DND-41 (cell line): Measurements from ENCODE around the gene PRKAR2B.

Source experiments
- EZH2 ChIP-seq: IDR thresholded peaks from 3 replicates; pipeline ENCODE4 v1.6.1; 2012; ENCODE audit warnings: borderline replicate concordance, low read depth, mild to moderate bottlenecking, moderate library complexity, low read length, inconsistent platforms; ENCODE audit not compliant: severe bottlenecking
- TF ChIP-seq, protein P1 (sequence below): IDR thresholded peaks from 2 replicates; pipeline ENCODE4 v1.5.1; 2012; ENCODE audit warnings: borderline replicate concordance, low read length, moderate library complexity, mild to moderate bottlenecking; ENCODE audit not compliant: poor library complexity, severe bottlenecking; ENCODE audit errors: extremely low read depth

DNA sequence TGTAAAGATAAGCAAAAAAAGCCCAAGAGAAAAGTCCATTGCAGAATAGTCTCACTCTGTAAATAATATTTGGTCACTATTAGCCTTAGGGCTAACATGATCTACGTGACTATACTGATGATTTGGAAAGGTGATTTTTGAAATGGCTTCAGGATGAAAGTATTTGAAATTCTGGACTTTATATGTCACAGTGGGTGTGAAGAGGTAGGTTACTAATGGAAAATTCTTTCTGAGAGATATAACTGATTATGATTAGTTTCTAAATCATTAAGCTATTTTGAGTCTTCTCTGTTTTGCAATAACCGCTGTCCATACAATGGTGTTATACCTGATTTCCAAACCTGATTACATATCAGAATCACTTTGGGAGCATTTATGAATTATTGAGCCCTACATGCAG, 104.2 kb downstream of the PRKAR2B start:
- TF ChIP-seq, protein P1, sequence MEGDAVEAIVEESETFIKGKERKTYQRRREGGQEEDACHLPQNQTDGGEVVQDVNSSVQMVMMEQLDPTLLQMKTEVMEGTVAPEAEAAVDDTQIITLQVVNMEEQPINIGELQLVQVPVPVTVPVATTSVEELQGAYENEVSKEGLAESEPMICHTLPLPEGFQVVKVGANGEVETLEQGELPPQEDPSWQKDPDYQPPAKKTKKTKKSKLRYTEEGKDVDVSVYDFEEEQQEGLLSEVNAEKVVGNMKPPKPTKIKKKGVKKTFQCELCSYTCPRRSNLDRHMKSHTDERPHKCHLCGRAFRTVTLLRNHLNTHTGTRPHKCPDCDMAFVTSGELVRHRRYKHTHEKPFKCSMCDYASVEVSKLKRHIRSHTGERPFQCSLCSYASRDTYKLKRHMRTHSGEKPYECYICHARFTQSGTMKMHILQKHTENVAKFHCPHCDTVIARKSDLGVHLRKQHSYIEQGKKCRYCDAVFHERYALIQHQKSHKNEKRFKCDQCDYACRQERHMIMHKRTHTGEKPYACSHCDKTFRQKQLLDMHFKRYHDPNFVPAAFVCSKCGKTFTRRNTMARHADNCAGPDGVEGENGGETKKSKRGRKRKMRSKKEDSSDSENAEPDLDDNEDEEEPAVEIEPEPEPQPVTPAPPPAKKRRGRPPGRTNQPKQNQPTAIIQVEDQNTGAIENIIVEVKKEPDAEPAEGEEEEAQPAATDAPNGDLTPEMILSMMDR, result no peak
- no peak for TF ChIP-seq EZH2
